WTC11 (cell line): ENCODE data around the gene ZEB2. TPM values are rescaled to one million over a fixed set of nuclear protein-coding genes. Genes with fewer than 3 reads are reported as not detected.

Source experiments
- ATAC-seq: fragments of 200-7000 bp; cut with Tn5 transposase; 2 replicates; pipeline ENCODE4 v1.10.0; 2021; ENCODE audit warnings: mild to moderate bottlenecking, moderate library complexity
- CTCF ChIA-PET: fragments of 300-600 bp; sonication (Branson Sonifier 250); formaldehyde crosslinking; loops from one replicate; lab custom pipeline; 2021; ENCODE audit warnings: antibody characterized with exemption; lab: Charles Lee
- POLR2A ChIA-PET: fragments of 350-600 bp; sonication (Branson Sonifier 250); formaldehyde crosslinking; loops from one replicate; lab custom pipeline; 2021; ENCODE audit warnings: antibody characterized with exemption; lab: Charles Lee
- DNase-seq: peaks from one replicate; pipeline ENCODE4 v3.0.0; 2021; ENCODE audit warnings: low spot score
- H3K27ac Mint-ChIP-seq: 2 replicates; pipeline ENCODE4 v1.8.0; 2021; ENCODE audit warnings: mixed read lengths
- H3K27me3 Mint-ChIP-seq: 2 replicates; pipeline ENCODE4 v1.8.0; 2021; ENCODE audit warnings: low read depth, mild to moderate bottlenecking, moderate library complexity, mixed read lengths
- H3K36me3 Mint-ChIP-seq: 2 replicates; pipeline ENCODE4 v1.8.0; 2021; ENCODE audit warnings: mixed read lengths
- H3K4me1 Mint-ChIP-seq: 2 replicates; pipeline ENCODE4 v1.8.0; 2022; ENCODE audit warnings: mixed read lengths
- H3K4me3 Mint-ChIP-seq: 2 replicates; pipeline ENCODE4 v1.8.0; 2021; ENCODE audit warnings: mild to moderate bottlenecking, moderate library complexity, mixed read lengths
- H3K9me3 Mint-ChIP-seq: 2 replicates; pipeline ENCODE4 v1.8.0; 2021; ENCODE audit warnings: mixed read lengths
- AR ChIP-seq: fragments of 250-450 bp; sonication (Bioruptor Pico); IDR thresholded peaks from 2 replicates; pipeline ENCODE4 v1.9.0; 2021; ENCODE audit warnings: mild to moderate bottlenecking
- ATF6 ChIP-seq: sonication (generic); formaldehyde crosslinking; IDR thresholded peaks from 2 replicates; pipeline ENCODE4 v1.8.1; 2023; ENCODE audit warnings: mild to moderate bottlenecking, missing genetic modification reagents
- E2F1 ChIP-seq: sonication (generic); formaldehyde crosslinking; IDR thresholded peaks from 2 replicates; pipeline ENCODE4 v1.8.0; 2022; ENCODE audit warnings: mild to moderate bottlenecking, missing genetic modification reagents
- E2F4 ChIP-seq: sonication (generic); formaldehyde crosslinking; IDR thresholded peaks from 2 replicates; pipeline ENCODE4 v1.8.1; 2022; ENCODE audit warnings: low read depth, mild to moderate bottlenecking, moderate library complexity, missing genetic modification reagents, borderline replicate concordance
- ETV6 ChIP-seq: sonication (generic); formaldehyde crosslinking; IDR thresholded peaks from 2 replicates; pipeline ENCODE4 v1.8.1; 2022; ENCODE audit warnings: mild to moderate bottlenecking, missing genetic modification reagents
- FOXJ3 ChIP-seq: sonication (generic); formaldehyde crosslinking; IDR thresholded peaks from 2 replicates; pipeline ENCODE4 v1.9.0; 2021; ENCODE audit warnings: missing genetic modification reagents, mild to moderate bottlenecking, borderline replicate concordance
- FOXP1 ChIP-seq: sonication (generic); formaldehyde crosslinking; IDR thresholded peaks from 2 replicates; pipeline ENCODE4 v1.8.0; 2022; ENCODE audit warnings: missing genetic modification reagents, mild to moderate bottlenecking, moderate library complexity, borderline replicate concordance
- GTF2I ChIP-seq: fragments of 250-450 bp; sonication (Bioruptor Pico); conservative IDR thresholded peaks from 2 replicates; pipeline ENCODE4 v1.4.0; 2021; ENCODE audit warnings: mild to moderate bottlenecking
- HMGA2 ChIP-seq: fragments of 250-450 bp; sonication (Bioruptor Pico); IDR thresholded peaks from 2 replicates; pipeline ENCODE4 v1.4.0; 2021; ENCODE audit warnings: mild to moderate bottlenecking, moderate library complexity
- IRF2 ChIP-seq: sonication (generic); formaldehyde crosslinking; IDR thresholded peaks from 2 replicates; pipeline ENCODE4 v1.8.0; 2022; ENCODE audit warnings: low read depth, missing genetic modification reagents, borderline replicate concordance
- JAZF1 ChIP-seq: fragments of 250-450 bp; sonication (Bioruptor Pico); IDR thresholded peaks from 2 replicates; pipeline ENCODE4 v1.9.0; 2021; ENCODE audit warnings: moderate library complexity, mild to moderate bottlenecking, inconsistent platforms
- MXD4 ChIP-seq: fragments of 250-450 bp; sonication (Bioruptor Pico); IDR thresholded peaks from 2 replicates; pipeline ENCODE4 v1.8.0; 2021; ENCODE audit warnings: mild to moderate bottlenecking, moderate library complexity, borderline replicate concordance
- MYBL2 ChIP-seq: sonication (generic); formaldehyde crosslinking; IDR thresholded peaks from 2 replicates; pipeline ENCODE4 v1.8.1; 2023; ENCODE audit warnings: mild to moderate bottlenecking, moderate library complexity, missing genetic modification reagents
- PREB ChIP-seq: sonication (generic); formaldehyde crosslinking; IDR thresholded peaks from 2 replicates; pipeline ENCODE4 v1.8.1; 2022; ENCODE audit warnings: mild to moderate bottlenecking, missing genetic modification reagents, moderate library complexity, borderline replicate concordance
- SP1 ChIP-seq: sonication (generic); formaldehyde crosslinking; conservative IDR thresholded peaks from 2 replicates; pipeline ENCODE4 v1.8.1; 2022; ENCODE audit warnings: missing genetic modification reagents
- TCF7 ChIP-seq: sonication (generic); formaldehyde crosslinking; IDR thresholded peaks from 2 replicates; pipeline ENCODE4 v1.8.0; 2022; ENCODE audit warnings: mild to moderate bottlenecking, low read depth, missing genetic modification reagents, moderate library complexity
- total RNA-seq: library from RNA; stranded (reverse); gene quantifications from 3 replicates; pipeline ENCODE4 v1.2.3, GENCODE V29; 2021

The ZEB2 gene
- total RNA-seq, 1 experiment from 2014 or later: 0.42 TPM

DNA sequence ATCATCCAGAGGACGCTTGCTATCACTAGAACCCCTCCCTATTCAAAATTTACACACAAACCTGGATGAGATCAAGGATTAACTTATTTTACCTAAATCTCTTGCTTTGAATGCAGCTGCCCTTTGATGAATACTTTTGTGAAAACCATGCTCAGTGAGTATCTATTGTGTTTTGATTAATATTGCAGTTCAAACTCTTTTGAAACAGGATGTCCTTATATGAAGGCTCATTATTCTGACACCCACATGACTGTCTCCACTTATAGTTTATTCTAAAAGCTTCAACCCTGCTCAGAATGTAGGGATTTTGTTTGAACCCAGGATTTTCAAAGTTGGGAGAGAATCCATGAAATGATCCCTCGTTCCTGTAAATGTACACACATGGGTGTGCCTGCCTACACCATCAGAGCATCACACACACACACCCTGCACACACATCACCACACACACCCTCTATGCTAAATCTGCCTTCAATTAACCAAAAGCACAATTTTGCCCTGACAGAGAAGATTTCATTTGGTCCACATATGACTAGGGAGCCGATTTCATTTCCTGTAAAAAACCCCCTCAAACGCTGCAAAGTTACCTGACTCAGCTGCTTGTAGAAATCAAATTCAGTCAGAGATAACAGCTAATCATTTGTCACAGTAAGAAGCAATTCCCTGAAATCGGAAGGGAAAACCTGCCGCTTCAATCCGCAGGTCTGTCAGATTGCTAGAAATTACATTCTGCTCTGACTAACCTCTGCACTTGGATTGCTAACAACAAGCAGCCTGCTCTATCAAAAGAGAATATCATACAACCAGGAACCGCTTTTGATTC is 65.2 kb downstream of the ZEB2 start:
- Mint-ChIP-seq H3K27ac (no peak overlapping the region), H3K9me3 (no peaks in the 10 kb centered on the region), H3K4me1 (peaks cover 58% of the 10 kb centered on the region), H3K4me3 (no peak overlapping the region), H3K36me3 (no peaks in the 10 kb centered on the region), H3K27me3 (peaks cover 17% of the 10 kb centered on the region)
- ChIA-PET POLR2A (no interaction called here), CTCF (no interaction called here)
- ATAC-seq (no peak), DNase-seq (no peak)
- TF ChIP-seq SP1 (CRISPR knock-in tag) (no peak), E2F1 (no peak), AR (no peak), E2F4 (CRISPR knock-in tag) (no peak)

GRCh38 chr2:144453486-144454158 is 66.3 kb downstream of the ZEB2 start:
- CTCF ChIA-PET: no interaction called here
- H3K4me3 Mint-ChIP-seq: no peak overlapping the region
- H3K27me3 Mint-ChIP-seq: peaks cover 15% of the 10 kb centered on the region
- no peak for TF ChIP-seq HMGA2 (CRISPR knock-in tag)
- no peak for TF ChIP-seq MXD4 (CRISPR knock-in tag)
- no peak for TF ChIP-seq ETV6
- no peak for TF ChIP-seq MYBL2 (CRISPR knock-in tag)
- TF ChIP-seq JAZF1: no peak
- ATAC-seq (no peak), DNase-seq (no peak)
- H3K27ac Mint-ChIP-seq: no peak overlapping the region
- POLR2A ChIA-PET: no interaction called here
- no peaks in the 10 kb centered on the region for H3K36me3 Mint-ChIP-seq
- peaks cover 61% of the 10 kb centered on the region for H3K4me1 Mint-ChIP-seq
- no peaks in the 10 kb centered on the region for H3K9me3 Mint-ChIP-seq

- ATAC-seq: no peak
- H3K9me3 Mint-ChIP-seq: no peaks in the 10 kb centered on the region
- H3K36me3 Mint-ChIP-seq: no peaks in the 10 kb centered on the region
- H3K4me3 Mint-ChIP-seq: 0 out of 2 replicates have a peak overlapping the region, but pooled peaks have one; percentile 44
- POLR2A ChIA-PET: no interaction called here
- TF ChIP-seq E2F4 (CRISPR knock-in tag) (no peak), GTF2I (no peak), PREB (CRISPR knock-in tag) (no peak), FOXJ3 (CRISPR knock-in tag) (no peak), TCF7 (CRISPR knock-in tag) (no peak), ATF6 (no peak), IRF2 (CRISPR knock-in tag) (no peak), FOXP1 (CRISPR knock-in tag) (no peak)
- peaks cover 19% of the 10 kb centered on the region for H3K27me3 Mint-ChIP-seq
- H3K4me1 Mint-ChIP-seq: peaks cover 63% of the 10 kb centered on the region
- no peak for DNase-seq
- CTCF ChIA-PET: no interaction called here
- no peak overlapping the region for H3K27ac Mint-ChIP-seq
Observed at GRCh38 chr2:144452989-144453336, 67.0 kb downstream of the ZEB2 start.
